Fibroblast of mammary gland (primary cell): ENCODE data around the gene NDC1.
A peak's percentile ranks its signal among the peaks of the same experiment; 100 is the strongest.

Source experiments
- DNase-seq: peaks from one replicate; pipeline ENCODE4 v3.0.0-alpha.2; 2010; ENCODE audit warnings: low read depth
- H3K4me3 ChIP-seq: 2 replicates; pipeline ENCODE4 v1.5.1; 2011; ENCODE audit warnings: low read depth, mild to moderate bottlenecking, low read length, moderate library complexity; ENCODE audit not compliant: control insufficient read depth
- CTCF ChIP-seq: conservative IDR thresholded peaks from 2 replicates; pipeline ENCODE4 v1.5.1; 2011; ENCODE audit warnings: low read depth, low read length, inconsistent platforms; ENCODE audit not compliant: control insufficient read depth, insufficient read depth

Gene NDC1

GRCh38 chr1:53737648-53738204 is 100.4 kb downstream of the NDC1 start:
- TF ChIP-seq CTCF: no peak
- DNase-seq: no peak
- H3K4me3 ChIP-seq: peak overlapping the region; percentile 63

DNA sequence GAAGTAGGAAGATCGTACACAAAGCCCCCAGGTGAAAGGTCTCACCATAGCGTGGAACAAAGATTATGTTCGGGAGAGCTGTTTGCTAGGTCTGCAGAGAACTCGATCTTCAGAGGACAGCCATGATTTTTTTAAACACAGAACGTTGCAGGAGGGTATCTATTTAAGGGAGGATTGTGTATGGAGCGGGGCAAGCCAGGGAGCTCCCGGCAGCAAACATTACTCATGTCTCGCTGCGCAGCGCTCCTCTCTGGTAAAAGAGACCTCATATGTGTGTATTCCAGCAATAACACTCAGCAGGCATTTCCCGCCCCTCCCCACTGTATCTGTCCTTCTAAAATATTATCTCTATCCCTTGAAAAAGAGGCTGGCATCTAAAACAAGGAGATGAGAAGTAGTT is 101.8 kb downstream of the NDC1 start:
- peak; percentile 61 for DNase-seq
- no peak overlapping the region for H3K4me3 ChIP-seq
- TF ChIP-seq CTCF: no peak

DNA sequence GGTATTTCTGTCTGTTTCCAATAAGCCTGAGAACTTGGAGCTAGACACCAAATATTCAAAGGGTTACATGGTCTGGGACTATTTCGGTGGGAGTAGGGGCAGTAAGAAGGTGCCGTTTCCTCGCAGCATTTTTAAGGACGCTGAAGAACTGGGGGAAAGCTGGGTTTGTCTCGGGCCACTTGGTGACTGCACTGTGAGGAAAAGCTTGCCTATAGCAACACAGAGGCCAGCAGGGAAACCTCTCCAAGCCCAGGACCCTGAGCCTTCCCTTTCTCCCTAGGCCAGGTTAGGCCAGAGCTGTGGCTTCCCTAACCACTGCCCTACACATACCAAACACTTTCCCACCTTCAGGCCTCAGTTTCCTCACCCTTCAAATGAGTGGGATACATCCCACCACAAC is 102.4 kb downstream of the NDC1 start:
- H3K4me3 ChIP-seq: no peak overlapping the region
- no peak for TF ChIP-seq CTCF
- no peak for DNase-seq

- no peak for TF ChIP-seq CTCF
- no peak for DNase-seq
- no peak overlapping the region for H3K4me3 ChIP-seq
Observed at GRCh38 chr1:53735261-53735660, 102.8 kb downstream of the NDC1 start.

DNA sequence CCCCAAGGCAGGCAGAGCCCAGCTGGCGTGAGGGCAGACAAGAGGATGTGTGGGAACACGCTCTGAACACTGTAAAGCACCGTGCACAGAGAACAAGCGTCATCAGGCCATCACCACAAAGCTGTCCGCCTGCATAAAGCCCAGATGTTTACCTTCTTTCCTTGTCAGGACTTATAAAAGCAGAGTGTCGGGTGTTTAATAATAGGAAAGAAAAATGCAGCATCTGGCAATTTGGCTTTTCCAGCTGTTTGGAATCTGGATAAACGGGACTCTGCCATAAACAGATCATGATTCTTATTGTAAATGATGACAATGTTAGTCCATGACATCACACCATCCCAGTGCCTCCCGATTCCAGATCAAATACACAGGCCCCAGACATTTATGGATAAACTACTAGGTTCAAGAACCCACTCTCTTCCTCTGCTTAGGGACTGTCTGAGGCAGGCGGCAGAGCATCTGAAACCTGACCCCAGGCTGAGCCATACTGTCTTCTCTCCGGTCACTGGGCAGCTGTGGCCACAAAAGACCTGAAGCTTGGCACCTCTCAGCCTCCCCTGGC is 103.4 kb downstream of the NDC1 start:
- peak; percentile 80 for DNase-seq
- TF ChIP-seq CTCF: no peak
- H3K4me3 ChIP-seq: no peak overlapping the region

GRCh38 chr1:53733975-53734649 is 104.0 kb downstream of the NDC1 start:
- H3K4me3 ChIP-seq: no peak overlapping the region
- TF ChIP-seq CTCF: no peak
- peak; percentile 92 for DNase-seq
